D721Med (cell line): ENCODE data around the gene RIPOR2.

ENCODE experiments used
- DNase-seq: peaks from one replicate; pipeline ENCODE4 v3.0.0; 2011; ENCODE audit warnings: low spot score; ENCODE audit not compliant: insufficient read length
- FAIRE-seq: peaks from 2 replicates; lab custom pipeline; 2011; peaks lifted over from hg19 to GRCh38; lab: Jason Lieb, UNC
- CTCF ChIP-seq: IDR thresholded peaks from 2 replicates; pipeline ENCODE4 v1.5.1; 2012; ENCODE audit warnings: mild to moderate bottlenecking, control low read depth; ENCODE audit not compliant: insufficient read depth; ENCODE audit errors: missing control alignments

The RIPOR2 gene

GRCh38 chr6:24795106-24795505 lies 140.7 kb downstream of the RIPOR2 start:
- DNase-seq (no peak), FAIRE-seq (no peak)
- TF ChIP-seq CTCF, result no peak

- TF ChIP-seq CTCF, result no peak
- FAIRE-seq, result no peak
- DNase-seq, result no peak
These were observed 147.6 kb downstream of the RIPOR2 start for GRCh38 chr6:24788031-24788665.

GRCh38 chr6:24780206-24780605 lies 155.6 kb downstream of the RIPOR2 start:
- no peak for TF ChIP-seq CTCF
- FAIRE-seq, result no peak
- DNase-seq, result no peak

GRCh38 chr6:24779416-24780016 lies 156.2 kb downstream of the RIPOR2 start:
- no peak for TF ChIP-seq CTCF
- no peak for FAIRE-seq
- DNase-seq, result no peak

GRCh38 chr6:24778878-24779277 lies 156.9 kb downstream of the RIPOR2 start:
- no peak for DNase-seq
- FAIRE-seq, result no peak
- no peak for TF ChIP-seq CTCF

GRCh38 chr6:24778121-24778520 lies 157.6 kb downstream of the RIPOR2 start:
- FAIRE-seq, result no peak
- DNase-seq, result no peak
- TF ChIP-seq CTCF, result no peak

GRCh38 chr6:24777227-24777626 lies 158.5 kb downstream of the RIPOR2 start:
- FAIRE-seq, result no peak
- no peak for DNase-seq
- TF ChIP-seq CTCF, result no peak
